ENCODE data around the gene PDGFRB. TPM values are rescaled to one million over a fixed set of nuclear protein-coding genes. Genes with fewer than 3 reads are reported as not detected.

PDGFRB gene
- total RNA-seq, 1 experiment from 2014 or later = 3.2 TPM

DNA sequence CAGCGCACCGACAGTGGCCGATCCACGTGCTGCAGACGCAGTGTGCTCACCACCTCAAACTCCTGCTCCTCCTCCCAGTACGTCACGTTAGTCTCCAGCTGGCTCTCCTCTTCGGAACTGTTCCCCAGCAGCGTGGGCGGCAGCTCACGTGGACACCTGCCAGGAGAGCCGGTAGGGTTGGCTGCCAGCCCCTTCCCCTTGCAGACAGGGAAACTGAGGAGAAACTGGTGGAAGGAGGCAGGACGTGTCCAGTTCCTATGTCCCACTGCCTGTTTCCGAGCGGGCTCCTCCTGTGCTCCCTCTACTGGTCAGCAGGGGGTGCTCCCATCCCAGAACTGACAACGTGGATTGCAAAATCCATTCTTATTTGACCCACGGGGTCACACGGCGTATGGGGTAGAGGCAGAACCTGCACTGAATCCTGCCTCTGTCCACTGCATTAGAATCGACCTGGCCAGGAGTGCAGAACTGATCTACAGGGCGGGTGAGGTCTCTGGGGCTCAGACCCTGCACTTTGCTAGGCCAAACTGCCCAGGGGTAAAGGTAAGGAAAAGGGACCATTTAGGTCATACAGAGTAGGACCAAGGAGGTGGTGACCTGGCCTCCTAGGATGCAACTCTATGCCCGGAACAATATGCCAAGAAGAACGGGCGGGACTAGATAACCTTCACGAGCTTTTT lies 25.7 kb downstream of the PDGFRB start:
- Histone ChIP-seq H3K36me3 (replicated peaks; ENCODE audit: control insufficient read depth, insufficient read depth, low read length) (no peaks in the 10 kb centered on the region; the same call in 1 of the 2 replicates), H3K27me3 (ENCODE audit: control insufficient read depth, insufficient read depth, low read length) (peaks cover 16% of the 10 kb centered on the region), H3K4me3 (ENCODE audit: insufficient read depth, low read depth, low read length) (no peak overlapping the region)
- DNase-seq = peak; percentile 93

DNA sequence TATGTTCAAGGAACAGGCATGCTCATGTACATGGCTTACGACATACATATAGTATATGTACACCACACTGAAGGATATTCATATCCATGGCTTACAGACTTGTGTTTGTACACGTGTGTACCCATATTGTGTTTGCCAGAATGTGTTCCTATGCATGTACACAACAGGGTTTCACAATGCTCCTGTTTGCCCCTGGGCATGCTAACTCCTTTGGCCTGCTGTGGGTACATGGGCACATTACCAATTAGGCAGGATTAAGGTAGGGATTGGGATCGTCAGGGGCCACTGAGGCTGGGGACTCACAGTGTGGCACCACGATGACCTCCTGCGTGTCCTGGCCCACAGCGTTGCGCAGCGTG lies 26.2 kb downstream of the PDGFRB start:
- peaks cover 16% of the 10 kb centered on the region for H3K27me3 ChIP-seq (ENCODE audit: control insufficient read depth, insufficient read depth, low read length)
- H3K4me3 ChIP-seq (ENCODE audit: insufficient read depth, low read depth, low read length) = no peak overlapping the region
- no peak for DNase-seq

DNA sequence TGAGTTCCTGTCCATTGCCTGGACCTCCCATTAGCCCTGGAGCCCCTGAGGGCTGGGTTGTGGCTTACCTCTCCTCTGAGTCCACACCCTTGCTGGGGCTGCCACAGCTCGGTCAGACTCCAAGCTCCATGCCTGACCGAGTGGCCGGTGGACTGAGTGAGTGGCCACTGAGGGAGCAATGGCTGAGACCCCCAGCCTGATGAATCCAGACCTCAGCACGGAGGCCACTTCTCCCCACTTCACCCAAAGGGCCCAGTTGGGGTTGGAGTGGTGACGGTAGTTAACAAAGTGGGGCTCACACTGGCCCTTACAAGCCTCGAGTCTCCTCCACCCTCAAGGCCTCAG lies 28.8 kb downstream of the PDGFRB start:
- peaks cover 3% of the 10 kb centered on the region for H3K27me3 ChIP-seq (ENCODE audit: control insufficient read depth, insufficient read depth, low read length)
- no peak for DNase-seq

More for the DNA sequence above, 26.2 kb downstream of the PDGFRB start:
- no peaks in the 10 kb centered on the region; the same call in 1 of the 2 replicates for H3K36me3 ChIP-seq (replicated peaks; ENCODE audit: control insufficient read depth, insufficient read depth, low read length)

DNA sequence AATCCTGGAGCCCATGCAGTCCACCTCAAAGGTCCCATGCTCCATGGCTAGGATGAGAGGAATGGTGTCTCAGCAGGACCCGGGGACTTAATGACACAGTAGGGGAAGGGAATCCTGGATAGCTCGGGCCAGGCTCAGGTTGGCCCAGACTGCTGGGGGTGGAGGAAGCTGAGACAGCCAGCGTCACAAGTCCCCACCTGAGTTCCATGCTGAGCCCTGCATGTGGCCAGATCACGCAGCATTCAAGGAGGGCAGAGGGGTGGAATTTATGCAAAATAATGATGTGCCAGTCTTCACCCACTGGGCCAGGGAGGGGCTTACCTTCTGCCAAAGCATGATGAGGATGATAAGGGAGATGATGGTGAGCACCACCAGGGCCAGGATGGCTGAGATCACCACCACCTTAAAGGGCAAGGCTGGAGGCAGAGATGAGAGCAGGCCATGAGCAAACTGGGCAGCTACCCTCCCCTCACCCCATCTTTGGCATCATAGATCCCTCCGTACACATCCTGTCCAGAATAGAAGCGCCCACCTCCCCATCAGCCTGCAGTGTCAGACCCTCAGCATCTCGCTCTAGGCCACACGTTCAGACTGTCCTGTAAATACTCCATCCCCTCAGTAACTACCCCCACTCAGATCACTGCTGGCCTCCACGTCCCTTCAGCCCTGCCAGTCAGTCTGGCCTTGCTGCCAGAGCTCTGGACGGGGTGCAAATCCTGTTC lies 29.3 kb downstream of the PDGFRB start:
- H3K4me3 ChIP-seq (ENCODE audit: insufficient read depth, low read depth, low read length) = no peak overlapping the region
- no peaks in the 10 kb centered on the region for H3K36me3 ChIP-seq (replicated peaks; ENCODE audit: control insufficient read depth, insufficient read depth, low read length)
- peaks cover 3% of the 10 kb centered on the region for H3K27me3 ChIP-seq (ENCODE audit: control insufficient read depth, insufficient read depth, low read length)
- DNase-seq = no peak

More for the DNA sequence above, 28.8 kb downstream of the PDGFRB start:
- Histone ChIP-seq H3K4me3 (ENCODE audit: insufficient read depth, low read depth, low read length) (no peak overlapping the region), H3K36me3 (replicated peaks; ENCODE audit: control insufficient read depth, insufficient read depth, low read length) (no peaks in the 10 kb centered on the region)

DNA sequence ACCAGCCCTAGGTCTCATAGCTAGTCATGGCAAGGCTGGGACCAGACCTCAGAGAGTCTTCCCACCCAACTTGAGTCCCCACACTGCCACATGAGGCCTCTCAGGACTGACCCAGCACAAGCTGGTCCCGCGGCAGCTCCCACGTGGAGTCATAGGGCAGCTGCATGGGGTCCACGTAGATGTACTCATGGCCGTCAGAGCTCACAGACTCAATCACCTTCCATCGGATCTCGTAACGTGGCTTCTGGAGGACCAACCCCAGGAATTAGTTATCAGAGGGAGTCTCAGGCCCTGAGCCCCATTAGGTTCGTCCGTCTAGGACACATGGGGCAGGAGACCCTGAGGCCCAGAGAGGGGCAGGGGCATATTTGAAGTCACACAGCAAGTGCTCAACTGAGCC lies 30.3 kb downstream of the PDGFRB start:
- H3K27me3 ChIP-seq (ENCODE audit: control insufficient read depth, insufficient read depth, low read length) = peaks cover 1% of the 10 kb centered on the region; the same call in 1 of the 2 replicates
- H3K4me3 ChIP-seq (ENCODE audit: insufficient read depth, low read depth, low read length) = no peak overlapping the region
- no peak for DNase-seq
- no peaks in the 10 kb centered on the region for H3K36me3 ChIP-seq (replicated peaks; ENCODE audit: control insufficient read depth, insufficient read depth, low read length)

DNA sequence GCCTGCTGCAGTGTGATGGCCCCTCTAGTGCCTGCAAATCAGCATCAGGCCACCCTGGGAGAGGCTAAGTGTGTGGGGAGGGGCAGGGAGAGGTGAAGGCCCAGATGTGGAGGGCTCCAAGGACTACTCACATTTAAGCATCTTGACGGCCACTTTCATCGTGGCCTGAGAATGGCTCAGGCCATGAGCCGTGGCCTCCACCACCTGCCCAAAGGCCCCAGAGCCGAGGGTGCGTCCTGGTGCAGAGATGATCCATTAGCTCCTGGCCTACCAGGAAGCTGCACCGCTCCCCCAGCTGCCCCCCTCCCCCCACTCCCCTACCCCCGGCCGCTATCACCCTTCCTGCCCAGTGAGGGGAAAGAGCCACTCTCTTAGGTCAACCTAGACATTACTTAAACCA lies 31.0 kb downstream of the PDGFRB start:
- DNase-seq = no peak
- H3K4me3 ChIP-seq (ENCODE audit: insufficient read depth, low read depth, low read length) = no peak overlapping the region
- no peaks in the 10 kb centered on the region; the same call in 1 of the 2 replicates for H3K27me3 ChIP-seq (ENCODE audit: control insufficient read depth, insufficient read depth, low read length)
- H3K36me3 ChIP-seq (replicated peaks; ENCODE audit: control insufficient read depth, insufficient read depth, low read length) = no peaks in the 10 kb centered on the region

DNA sequence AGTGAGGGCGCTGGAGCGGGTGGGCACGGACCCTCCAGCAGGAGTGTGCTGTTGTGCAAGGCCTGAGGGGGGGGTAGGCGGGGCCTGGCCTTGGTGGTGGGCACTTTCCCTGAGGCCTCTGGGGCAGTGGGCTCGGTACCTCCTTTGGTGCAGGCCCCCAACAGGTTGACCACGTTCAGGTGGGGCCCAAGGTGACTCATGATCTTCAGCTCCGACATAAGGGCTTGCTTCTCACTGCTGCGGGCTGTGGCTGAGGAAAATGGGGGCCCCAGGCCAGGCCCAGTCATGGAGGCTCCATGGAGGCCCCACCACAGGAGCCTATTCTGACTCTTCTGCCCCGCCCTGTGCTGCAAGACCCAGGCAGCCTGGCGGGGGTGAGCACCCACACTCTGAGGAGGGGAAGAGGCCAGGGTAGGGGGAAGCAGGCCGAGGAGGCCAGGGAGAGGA lies 31.5 kb downstream of the PDGFRB start:
- H3K27me3 ChIP-seq (ENCODE audit: control insufficient read depth, insufficient read depth, low read length) = no peaks in the 10 kb centered on the region; the same call in 1 of the 2 replicates
- H3K4me3 ChIP-seq (ENCODE audit: insufficient read depth, low read depth, low read length) = no peak overlapping the region

DNA sequence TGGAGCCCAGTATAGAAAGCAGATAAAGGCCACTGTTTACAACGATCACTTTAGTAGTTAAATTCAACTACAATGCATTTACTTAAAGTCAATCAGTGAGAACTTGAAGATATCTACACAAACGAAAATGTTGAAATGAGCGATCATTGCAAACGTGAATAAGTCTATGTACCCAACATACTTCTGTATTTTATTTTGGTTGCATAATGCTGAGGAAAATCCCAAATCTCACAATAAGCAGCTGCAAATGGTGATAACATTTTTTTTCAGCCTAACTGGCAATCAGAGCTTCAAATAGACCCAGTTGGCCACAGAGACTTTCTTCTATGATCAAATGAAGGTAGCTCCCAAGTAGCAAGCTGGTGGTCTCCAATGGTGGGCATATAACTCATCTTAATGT lies 32.1 kb downstream of the PDGFRB start:
- no peaks in the 10 kb centered on the region for H3K36me3 ChIP-seq (replicated peaks; ENCODE audit: control insufficient read depth, insufficient read depth, low read length)
- no peaks in the 10 kb centered on the region; the same call in 1 of the 2 replicates for H3K27me3 ChIP-seq (ENCODE audit: control insufficient read depth, insufficient read depth, low read length)
- no peak overlapping the region for H3K4me3 ChIP-seq (ENCODE audit: insufficient read depth, low read depth, low read length)
- no peak for DNase-seq

More for the DNA sequence above, 31.5 kb downstream of the PDGFRB start:
- no peaks in the 10 kb centered on the region for H3K36me3 ChIP-seq (replicated peaks; ENCODE audit: control insufficient read depth, insufficient read depth, low read length)
- DNase-seq = no peak

DNA sequence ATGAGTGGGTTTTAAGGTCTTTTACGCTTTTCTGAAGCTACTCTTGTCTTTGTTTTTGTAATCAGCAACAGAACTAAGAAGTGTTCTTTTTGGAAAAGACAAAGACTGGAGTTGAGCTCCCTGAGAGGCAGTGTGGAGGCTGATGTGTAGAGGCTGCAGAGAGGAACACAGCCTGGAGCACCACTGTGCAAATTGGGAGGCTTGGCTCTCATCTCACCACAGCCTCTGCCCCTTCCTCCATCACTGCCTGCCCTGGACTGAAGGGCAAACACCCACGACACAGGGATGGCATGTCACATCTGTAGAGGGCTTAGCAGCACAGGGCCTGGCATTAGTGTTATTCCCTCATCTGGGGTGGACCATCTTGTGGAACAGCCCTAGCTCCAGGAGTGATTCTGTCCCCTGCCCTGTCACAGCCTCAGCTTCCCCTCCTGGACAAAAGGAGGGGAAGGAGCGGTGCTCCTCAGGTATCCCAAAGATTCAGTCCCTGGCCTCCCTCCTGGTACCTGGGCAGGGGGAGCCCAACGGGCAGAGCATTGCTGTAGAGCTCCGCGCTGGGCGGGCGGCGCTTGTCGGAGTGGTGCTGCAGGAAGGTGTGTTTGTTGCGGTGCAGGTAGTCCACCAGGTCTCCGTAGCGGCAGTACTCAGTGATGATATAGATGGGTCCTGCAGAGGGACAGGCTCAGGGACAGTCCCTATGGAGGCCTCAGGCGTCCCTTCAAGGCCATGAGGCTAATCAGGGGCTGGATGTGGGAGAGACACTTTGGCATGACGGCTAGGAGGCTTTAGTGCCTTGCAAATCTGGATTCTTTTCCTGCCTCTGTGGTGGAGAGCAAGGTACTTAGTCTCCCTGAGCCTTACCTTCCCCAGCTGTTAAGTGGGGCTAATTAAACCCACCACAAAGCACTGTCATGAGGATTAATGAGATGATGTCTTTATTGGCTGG lies 32.8 kb downstream of the PDGFRB start:
- H3K4me3 ChIP-seq (ENCODE audit: insufficient read depth, low read depth, low read length) = no peak overlapping the region
- DNase-seq = no peak
- no peaks in the 10 kb centered on the region; the same call in 1 of the 2 replicates for H3K36me3 ChIP-seq (replicated peaks; ENCODE audit: control insufficient read depth, insufficient read depth, low read length)
- H3K27me3 ChIP-seq (ENCODE audit: control insufficient read depth, insufficient read depth, low read length) = no peaks in the 10 kb centered on the region; the same call in 1 of the 2 replicates

DNA sequence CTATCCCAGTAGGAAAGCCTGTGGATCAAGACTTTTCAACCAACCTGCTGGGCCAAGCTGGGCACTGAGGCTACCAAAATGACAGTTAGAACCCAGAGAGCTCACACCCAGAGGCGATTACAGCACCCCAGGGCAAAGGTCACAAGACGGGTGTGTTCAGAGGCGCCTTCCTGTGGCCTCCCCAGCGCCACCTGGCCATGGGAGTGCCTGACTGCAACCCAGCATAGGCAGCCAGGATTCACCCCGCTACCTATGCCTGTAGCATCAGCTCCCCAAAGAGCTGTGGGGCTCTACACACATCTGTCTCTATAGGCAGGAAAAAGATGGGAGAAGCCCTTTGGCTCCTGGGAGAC lies 33.5 kb downstream of the PDGFRB start:
- Histone ChIP-seq H3K27me3 (ENCODE audit: control insufficient read depth, insufficient read depth, low read length) (no peaks in the 10 kb centered on the region; the same call in 1 of the 2 replicates), H3K4me3 (ENCODE audit: insufficient read depth, low read depth, low read length) (no peak overlapping the region), H3K36me3 (replicated peaks; ENCODE audit: control insufficient read depth, insufficient read depth, low read length) (no peaks in the 10 kb centered on the region; the same call in 1 of the 2 replicates)
- DNase-seq = peak; percentile 91

DNA sequence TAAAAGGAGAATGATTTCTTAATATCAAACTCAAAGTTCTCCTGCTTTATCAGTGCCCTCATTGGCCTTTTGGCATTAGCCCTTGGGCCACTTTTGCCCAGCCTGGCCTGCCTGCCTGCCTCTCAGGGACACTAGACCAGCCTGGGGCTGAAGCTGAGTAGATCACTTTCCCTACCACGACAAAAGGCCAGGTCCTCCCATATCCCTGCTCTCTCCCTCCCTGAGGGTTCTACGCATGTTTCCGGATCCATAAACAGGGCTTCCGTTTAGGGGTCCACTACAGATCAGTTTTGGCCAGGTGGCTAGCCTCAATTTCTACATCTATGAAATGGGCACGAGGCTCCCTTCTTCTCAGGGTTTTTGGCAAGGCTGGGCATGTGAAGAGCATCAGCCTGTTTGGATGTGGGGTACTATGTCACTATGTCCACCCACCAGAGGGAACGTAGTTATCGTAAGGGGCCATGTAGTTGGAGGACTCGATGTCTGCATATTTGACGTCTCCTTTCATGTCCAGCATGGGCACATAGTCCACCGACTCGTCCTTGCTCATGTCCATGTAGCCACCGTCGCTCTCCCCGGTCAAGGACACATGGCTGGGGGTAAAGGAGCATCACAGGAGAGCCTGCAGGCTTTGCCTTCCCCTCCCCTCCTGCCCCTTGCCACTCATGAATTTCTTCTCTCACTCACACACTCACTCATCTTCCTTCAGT lies 34.0 kb downstream of the PDGFRB start:
- H3K36me3 ChIP-seq (replicated peaks; ENCODE audit: control insufficient read depth, insufficient read depth, low read length) = no peaks in the 10 kb centered on the region; the same call in 1 of the 2 replicates
- no peak for DNase-seq
- no peak overlapping the region for H3K4me3 ChIP-seq (ENCODE audit: insufficient read depth, low read depth, low read length)
- H3K27me3 ChIP-seq (ENCODE audit: control insufficient read depth, insufficient read depth, low read length) = no peaks in the 10 kb centered on the region; the same call in 1 of the 2 replicates

DNA sequence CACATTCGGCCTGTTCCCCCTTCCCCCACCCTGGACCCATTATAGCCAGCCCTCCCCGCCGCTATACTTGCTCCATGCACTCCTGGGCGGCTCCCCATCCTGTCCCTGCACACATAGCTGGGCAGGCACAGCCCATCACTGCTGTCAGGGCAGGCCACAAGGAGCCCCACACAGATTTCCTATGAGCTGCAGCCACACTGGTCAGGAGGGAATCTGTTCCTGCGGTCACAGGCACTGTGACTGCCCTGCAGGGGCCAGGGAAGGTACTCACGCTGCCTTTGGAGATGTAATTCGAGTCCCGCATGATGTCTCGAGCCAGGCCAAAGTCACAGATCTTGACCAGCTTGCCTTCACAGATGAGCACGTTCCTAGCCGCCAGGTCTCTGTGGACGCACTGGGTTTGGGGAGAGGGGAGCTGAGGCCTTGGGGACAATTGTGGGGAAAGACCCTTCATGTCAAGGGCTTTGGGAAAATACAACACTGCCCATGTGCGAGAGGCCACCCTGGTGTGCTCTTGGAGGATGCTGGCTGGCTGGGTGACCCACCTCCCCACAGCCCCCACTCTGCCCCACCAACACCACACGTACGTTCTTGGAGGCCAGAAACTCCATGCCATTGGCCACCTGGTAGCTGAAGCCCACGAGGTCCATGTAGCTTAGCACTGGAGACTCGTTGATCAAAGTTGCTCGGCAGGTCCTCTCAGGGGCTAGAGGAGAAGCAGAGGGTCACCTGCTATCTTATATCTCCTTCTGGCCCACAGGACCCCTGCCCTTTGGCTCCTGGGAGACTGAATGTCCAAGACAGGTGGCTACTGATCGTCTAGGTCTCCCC lies 34.8 kb downstream of the PDGFRB start:
- no peak for DNase-seq
- Histone ChIP-seq H3K27me3 (ENCODE audit: control insufficient read depth, insufficient read depth, low read length) (no peaks in the 10 kb centered on the region), H3K4me3 (ENCODE audit: insufficient read depth, low read depth, low read length) (no peak overlapping the region), H3K36me3 (replicated peaks; ENCODE audit: control insufficient read depth, insufficient read depth, low read length) (no peaks in the 10 kb centered on the region; the same call in 1 of the 2 replicates)

DNA sequence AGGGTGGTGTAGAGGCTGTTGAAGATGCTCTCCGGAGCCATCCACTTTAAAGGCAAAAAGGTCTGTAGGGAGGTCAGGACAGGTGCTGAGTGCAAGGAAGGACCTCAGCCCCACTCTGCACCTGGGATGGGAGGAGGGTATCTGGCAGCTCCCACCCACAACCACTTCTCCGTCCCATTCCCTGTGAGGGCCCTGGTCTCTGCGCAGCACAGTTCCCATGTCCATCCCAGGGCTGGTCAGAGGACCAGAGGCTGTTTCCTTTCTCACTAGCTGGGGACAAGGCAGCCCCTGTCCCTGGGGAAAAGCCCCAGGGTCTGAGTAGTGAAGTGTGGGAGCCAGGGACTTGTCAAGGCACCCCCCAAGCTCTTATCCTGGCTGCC lies 35.6 kb downstream of the PDGFRB start:
- no peak overlapping the region for H3K4me3 ChIP-seq (ENCODE audit: insufficient read depth, low read depth, low read length)
- H3K27me3 ChIP-seq (ENCODE audit: control insufficient read depth, insufficient read depth, low read length) = no peaks in the 10 kb centered on the region
- peak; percentile 32 for DNase-seq
- H3K36me3 ChIP-seq (replicated peaks; ENCODE audit: control insufficient read depth, insufficient read depth, low read length) = no peaks in the 10 kb centered on the region; the same call in 1 of the 2 replicates

All from H7 (cell line).